ENCODE results near the gene RNASEH2B.

DNA sequence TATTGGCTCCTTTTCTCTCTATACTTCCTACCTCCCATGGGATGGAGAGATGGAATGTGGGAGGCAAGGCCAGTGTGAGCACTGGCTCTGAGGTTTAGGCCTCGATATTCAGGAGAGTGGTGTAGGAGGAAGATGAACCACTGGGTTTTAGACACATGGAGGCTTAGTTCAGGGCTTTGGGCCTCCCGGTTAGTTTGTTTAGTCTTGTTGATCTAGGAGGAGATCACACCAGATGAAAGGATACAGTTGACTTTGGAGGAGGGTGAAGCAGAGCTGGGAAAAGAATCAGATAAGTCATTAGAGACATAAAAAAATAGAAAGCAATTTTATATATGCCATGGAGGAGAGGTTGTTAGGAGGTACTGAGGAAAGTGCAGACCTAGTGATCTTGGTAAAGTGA lies 30.9 kb downstream of the RNASEH2B start:
- TF ChIP-seq, protein P1, sequence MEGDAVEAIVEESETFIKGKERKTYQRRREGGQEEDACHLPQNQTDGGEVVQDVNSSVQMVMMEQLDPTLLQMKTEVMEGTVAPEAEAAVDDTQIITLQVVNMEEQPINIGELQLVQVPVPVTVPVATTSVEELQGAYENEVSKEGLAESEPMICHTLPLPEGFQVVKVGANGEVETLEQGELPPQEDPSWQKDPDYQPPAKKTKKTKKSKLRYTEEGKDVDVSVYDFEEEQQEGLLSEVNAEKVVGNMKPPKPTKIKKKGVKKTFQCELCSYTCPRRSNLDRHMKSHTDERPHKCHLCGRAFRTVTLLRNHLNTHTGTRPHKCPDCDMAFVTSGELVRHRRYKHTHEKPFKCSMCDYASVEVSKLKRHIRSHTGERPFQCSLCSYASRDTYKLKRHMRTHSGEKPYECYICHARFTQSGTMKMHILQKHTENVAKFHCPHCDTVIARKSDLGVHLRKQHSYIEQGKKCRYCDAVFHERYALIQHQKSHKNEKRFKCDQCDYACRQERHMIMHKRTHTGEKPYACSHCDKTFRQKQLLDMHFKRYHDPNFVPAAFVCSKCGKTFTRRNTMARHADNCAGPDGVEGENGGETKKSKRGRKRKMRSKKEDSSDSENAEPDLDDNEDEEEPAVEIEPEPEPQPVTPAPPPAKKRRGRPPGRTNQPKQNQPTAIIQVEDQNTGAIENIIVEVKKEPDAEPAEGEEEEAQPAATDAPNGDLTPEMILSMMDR (IDR thresholded peaks at IDR 0.05): no peak
- TF ChIP-seq POLR2A (IDR thresholded peaks at IDR 0.05) (no peak), EP300 (IDR thresholded peaks at IDR 0.05) (no peak)

Data from ovary (tissue), 3 donors.